Measurements from ENCODE around the gene GSS.

The GSS gene

DNA sequence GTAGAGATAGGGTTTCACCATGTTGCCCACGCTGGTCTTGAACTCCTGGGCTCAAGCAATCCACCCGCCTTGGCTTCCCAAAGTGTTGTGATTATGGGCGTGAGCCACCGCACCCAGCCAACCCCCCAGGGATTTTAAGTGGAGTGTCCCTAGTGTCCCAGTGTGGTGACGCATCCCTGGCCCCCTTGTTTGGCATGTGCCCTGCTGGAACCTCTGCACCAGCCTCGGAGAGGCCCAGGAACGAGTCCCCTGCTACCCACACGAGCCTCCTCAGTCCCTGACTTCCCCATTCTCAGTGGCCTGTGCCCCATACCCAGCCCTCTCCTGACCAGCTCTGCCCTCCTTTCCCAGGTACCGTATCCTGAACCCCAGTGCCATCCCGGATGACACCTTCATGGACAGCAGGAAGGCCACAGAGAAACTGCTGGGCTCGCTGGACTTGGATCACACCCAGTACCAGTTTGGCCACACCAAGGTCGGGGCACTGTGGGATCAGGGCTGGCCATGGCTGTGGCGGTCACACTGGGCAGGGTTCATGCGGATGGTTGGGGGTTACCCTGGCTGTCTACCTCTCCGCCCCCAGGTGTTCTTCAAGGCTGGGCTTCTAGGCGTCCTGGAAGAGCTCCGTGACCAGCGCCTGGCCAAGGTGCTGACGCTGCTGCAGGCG, 37.3 kb upstream of the GSS start:
- no peak for DNase-seq

DNA sequence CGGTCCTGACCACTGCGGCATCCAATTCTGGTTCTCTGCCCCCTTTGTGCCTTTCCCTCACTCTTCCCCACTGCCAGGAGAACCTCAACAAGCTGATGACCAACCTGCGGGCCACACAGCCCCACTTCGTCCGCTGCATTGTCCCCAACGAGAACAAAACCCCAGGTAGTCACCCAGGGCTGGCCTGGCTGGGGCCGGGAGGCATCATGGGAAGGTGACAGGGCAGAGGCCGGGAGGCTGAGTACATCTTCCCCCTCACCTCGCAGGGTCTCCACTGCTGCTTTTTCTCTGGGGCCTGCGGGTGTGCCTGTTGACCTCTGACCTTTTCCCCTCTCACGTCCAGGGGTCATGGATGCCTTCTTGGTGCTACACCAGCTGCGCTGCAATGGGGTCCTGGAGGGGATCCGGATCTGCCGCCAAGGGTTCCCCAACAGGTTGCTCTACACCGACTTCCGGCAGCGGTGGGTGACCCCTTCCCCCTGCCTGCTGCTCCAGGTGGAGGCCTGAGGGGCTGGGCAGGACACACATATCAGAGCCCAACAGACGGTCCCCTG, 35.1 kb upstream of the GSS start:
- no peak for DNase-seq

DNA sequence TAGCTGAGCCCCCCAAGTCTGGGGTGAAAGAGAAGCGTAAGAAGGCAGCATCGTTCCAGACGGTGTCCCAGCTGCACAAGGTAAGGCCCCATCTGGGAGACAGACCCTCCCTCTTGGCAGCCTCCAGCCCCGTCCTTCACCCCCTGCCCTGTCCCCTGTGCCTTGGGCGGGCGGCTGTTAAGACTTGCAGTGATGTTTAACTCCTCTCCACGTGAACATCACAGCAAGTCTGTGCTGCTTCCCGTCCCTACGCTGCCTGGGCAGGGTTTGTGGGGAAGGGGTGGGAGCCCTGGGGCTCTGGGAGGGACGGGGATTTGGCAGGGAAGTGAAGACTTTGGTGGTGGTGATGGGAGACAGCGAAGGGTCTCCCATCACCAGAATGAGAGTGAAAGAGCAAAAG, 34.6 kb upstream of the GSS start:
- no peak for DNase-seq

DNA sequence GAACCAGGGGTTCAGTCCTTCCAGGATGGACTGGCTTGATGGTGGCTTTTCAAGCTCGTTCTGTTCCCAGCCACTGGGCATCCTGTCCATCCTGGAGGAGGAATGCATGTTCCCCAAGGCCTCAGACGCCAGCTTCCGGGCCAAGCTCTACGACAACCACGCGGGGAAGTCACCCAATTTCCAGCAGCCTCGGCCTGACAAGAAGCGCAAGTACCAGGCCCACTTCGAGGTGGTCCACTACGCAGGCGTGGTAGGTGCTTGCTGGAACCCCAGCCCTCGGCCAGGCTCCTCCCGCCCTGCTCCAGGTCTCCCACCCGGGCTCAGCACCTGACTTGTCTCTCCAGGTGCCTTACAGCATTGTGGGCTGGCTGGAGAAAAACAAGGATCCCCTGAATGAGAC, 34.1 kb upstream of the GSS start:
- no peak for DNase-seq

DNA sequence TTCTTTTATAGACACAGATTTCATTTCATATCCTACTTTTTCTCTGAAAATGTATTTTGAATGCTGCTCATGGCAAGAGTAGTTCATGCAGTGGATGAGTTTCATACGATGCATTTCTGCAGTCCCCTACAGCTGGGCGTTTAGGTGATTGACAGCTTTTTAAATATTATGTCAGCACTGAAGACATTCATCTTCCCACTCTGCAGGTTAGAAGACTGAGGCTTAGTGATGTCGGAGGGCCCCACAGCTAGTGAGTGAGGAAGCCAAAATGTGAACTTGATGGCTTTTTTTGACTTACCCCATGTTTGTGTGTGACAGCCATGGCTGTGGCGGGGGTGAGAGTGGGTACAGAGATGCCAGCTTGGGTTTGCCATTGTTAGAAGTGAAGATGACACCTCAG, 33.5 kb upstream of the GSS start:
- DNase-seq, result no peak

DNA sequence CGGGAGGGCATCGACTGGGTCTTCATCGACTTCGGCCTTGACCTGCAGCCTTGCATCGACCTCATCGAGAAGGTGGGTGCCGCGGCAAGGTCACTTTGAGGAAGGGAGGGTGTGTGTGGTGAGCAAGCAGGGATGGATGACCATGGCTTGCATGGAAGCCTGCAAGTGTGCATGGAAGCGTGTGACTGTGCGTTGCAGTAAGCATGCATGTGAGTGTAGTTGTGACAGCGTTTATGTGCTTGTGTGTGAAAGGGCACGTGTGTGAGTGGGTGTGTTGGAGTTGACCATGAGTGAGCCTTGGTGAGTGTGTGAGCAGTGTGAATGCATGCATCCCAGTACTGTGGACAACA, 32.6 kb upstream of the GSS start:
- no peak for DNase-seq

DNA sequence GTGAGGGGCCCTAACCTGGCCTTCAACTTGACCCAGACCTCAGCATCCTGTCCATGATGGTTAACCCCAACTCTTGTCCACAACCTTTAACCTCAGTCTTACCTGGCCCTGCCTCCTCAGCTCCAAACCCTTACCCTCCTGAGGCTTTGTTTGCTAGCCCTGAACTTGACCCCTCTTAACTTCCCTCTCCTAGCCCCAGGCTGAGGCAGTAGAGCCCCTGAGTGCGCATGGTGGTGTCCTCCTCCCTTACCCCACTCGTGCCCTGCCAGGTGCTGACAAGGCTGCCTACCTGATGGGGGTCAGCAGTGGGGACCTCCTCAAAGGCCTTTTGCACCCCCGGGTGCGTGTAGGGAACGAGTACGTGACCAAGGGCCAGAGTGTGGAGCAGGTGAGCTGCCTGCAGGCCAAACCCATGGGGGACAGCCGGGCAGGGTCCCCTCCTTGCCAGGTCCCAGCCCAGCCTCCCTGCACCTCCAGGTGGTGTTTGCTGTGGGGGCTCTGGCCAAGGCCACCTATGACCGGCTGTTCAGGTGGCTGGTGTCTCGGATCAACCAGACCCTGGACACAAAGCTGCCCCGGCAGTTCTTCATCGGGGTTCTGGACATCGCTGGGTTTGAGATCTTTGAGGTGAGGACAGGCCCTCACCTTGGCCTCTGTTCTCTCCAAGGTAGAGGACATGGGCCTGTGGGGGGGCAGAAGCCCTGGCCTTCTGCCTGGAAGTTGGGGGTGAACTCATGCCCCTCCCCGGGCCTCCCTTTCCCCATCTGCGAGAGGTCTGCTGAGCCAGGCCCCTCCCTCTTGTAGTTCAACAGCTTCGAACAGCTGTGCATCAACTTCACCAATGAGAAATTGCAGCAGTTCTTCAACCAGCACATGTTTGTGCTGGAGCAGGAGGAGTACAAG, 31.9 kb upstream of the GSS start:
- DNase-seq, result no peak

DNA sequence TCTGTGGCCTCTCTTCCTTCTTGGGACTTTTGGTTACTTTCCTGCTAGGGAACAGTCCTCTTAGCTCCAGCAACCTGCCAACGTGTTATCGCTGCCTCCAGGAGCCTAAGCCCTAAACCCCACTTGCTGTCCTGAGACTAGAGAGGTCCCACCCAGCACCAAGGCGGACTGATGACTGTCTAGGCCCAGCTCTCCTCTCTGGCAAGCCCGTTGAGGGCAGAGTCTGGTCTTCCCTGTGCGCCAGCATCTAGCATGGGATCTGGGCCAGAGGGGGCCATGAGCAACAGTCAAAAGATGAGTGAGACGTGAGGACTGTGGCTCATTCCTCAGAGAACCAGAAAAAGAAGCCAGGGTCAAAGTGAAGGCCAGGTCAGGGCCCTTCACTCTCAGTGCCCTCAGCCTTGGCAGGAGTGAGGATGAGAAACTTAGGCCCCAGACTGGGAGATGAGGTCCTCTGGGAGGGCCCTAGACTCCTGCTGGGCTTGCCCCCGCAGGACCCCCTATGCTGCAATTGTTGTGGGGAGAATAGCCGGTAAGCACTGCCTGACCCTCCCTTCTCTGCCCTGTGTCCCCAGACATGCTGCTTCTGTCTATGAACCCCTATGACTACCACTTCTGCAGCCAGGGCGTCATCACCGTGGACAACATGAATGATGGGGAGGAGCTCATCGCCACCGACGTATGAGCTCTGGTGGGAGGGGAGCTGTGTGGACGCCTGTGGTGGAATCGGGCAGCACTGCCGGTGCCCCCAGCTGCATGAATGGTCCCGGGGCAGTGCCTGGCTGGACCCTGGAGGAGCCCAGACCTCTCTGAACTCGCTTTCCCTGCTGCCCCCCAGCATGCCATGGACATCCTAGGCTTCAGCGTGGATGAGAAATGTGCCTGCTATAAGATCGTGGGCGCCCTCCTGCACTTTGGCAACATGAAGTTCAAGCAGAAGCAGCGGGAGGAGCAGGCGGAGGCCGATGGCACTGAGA, 31.0 kb upstream of the GSS start:
- no peak for DNase-seq

DNA sequence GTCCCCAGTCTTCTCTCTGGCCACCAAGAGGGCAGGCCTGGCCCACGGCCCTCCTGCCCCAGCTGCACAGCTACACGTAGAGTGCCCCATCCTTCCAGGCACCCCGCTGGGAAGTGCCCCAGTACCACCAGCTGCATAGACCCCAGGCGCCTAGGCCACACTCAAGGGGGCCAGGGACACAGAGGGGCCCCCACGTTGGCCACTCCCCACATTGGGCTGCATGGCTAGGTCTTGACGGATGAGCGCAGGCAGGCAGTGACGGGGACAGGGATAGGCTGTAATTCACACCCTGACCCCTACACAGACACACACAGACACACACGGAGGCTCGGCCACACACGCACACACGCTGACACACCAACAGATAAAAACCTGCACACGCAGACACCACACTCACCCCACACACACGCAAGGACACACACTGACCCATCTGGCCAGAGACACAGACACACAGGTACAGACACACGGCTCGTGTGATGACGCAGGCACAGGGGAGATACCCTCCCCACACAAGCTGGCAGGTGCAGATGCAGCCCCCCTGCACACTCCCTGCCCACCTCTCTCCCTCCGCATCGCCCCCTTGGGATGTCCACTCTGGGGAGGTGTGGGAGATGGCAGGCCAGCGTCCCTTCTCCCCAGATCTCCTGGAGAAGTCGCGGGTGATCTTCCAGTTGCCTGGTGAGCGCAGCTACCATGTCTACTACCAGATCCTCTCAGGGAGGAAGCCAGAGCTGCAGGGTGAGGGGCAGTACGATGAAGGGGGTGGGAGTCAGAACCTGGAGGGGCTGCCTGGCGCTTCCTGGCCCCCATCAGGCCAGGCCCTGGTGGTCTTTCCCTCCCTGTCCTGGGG, 30.1 kb upstream of the GSS start:
- DNase-seq, result no peak

DNA sequence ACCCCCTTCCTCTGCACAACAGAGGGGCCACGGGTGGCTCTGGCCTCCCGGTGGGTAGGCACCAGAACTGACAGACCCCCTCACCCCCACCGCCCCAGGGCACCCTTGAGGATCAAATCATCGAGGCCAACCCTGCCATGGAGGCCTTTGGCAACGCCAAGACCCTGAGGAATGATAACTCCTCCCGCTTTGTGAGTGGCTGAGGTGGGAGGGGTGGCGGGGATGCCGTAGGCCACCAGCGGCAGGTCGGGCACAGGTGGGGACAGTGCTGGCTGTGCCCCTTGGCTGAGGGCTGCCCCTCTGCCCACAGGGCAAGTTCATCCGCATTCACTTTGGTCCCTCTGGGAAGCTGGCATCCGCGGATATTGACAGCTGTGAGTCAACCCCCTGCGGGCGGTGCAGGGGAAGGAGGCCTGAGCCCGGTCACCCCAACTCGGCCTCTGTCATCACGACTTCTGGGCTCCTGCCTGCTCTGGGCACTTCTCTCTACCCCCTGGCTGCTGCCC, 29.2 kb upstream of the GSS start:
- DNase-seq, result no peak

DNA sequence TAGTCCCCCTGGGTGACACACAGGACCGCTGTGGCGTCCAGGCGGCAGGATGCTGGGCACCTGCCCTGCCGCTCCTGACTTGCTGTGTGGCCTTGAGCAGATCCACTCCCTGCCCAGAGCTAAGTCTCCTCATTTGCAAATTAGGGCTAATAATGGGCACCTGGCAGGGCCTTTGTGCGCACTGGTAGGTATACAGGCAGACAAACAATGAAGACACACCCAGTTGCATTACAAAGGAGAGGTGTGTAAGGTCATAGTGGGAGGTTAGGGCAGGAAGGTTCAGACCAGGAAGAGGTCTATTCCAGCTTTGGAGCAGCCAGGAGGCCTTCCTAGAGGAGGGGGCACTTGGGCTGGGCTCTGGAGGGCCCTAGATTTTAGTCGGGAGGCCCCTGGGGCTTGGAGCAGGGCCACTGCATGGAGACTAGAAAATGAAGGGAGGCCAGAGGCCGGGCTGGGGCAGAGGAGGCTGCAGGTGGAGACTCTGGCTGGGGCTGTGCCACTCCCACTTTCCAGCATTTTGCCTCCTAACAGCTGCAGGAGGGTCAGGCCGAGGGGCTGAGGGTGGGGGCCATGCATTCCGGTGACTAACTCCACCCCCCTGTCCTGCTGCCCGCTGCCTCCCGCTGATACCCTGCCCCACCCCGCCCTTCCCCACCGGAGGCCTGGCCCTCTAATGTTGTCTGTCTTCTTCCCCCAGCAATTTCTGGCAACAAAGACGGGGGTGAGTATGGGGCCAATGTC, 28.6 kb upstream of the GSS start:
- DNase-seq, result peak; percentile 57

DNA sequence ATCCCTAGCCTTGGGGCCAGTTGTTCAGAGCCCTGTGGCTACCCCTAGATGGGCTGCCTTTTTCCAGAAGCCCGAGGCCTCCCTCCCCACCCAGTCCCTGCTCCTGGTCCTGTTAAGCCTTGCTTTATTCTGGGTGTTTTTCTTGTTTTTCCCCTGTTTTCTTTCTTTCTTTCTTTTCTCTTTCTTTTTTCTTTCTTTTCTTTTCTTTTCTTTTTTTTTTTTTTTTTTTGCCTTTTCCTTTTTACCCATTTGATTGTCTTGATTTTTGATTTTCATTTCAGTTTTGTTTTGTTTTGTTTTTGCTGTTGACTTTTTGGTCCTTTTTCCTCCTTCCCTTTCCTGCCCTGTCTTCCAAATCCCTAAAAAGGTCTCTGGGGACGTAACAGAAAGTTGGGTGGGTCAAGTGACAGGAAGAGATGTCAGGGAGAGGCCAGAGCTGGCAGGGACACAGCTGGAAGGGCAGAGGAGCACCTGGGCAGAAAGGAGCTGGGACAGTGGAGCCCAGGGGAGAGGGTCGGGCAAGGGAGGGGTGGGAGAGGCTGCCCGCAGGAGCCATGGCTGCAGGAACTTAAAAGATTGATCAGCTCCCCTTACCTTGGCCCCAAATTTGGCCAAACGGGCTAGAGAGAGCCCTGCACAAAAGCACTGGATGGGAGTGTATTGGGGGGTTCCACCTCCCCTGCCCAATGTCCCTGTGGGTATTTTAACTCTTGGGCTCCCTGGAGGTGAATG, 27.6 kb upstream of the GSS start:
- no peak for DNase-seq

DNA sequence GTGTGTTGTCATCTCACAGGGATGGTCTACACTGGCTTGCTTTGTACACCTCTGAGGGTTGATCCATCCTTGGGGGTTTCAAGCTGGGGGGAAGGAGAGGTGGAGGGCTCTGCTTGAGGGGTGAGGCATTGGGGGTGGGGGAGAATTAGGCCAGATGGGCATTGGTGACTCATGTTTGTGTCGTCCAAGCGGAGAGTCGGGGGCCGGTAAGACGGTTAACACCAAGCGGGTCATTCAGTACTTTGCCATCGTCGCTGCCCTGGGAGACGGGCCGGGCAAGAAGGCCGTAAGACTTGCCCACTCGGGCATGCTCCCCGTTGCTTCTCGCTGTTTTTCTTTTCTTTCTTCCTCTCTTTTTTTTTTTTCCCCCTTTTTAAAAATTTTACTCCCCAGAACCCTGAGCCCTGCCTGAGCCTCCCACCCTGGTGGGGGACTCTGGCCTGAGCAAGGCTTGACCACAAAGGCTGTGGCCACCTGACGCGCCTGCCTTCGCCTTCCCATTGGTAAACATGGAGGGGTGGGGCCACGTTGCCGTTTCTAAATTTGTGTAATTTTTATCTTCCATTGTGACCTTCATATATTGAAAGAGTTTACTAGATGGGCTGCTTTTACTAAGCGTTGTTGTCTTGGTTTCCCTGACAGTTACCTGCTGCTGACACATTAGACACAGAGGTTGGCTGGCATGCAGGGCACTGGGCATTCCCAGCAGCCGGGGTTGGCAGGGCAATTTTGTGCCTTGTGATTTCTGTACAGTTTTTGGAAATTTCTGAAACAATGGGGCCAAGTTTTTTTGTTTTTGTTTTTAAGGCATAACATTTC, 26.9 kb upstream of the GSS start:
- no peak for DNase-seq

DNA sequence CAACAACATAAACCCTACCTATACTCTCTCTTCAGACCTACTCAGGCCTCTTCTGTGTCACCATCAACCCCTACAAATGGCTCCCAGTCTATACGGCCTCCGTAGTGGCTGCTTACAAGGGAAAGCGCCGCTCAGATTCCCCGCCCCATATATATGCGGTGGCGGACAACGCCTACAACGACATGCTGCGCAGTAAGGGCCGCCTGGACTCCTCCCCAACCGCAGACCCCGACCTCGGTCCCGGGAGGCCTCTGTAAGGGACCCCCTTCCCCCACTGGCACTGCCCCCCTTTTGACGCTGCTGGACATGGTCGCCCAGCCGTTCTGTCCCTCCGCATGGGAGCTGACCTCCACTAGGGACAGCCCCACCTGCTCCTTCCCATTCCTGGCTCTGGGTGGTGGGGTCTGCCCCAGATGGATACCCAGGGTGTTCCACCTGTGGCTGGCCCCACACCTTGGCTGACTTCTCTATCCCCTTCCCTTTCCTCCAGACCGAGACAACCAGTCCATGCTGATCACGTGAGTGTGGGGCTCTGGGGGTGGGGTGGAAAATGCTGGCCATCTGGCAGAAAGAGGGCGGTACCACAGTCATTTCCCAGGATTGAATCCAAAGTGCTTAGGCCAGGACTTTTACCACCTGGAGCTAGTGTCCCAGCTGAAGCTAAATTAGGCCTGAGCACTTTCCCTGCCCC, 25.1 kb upstream of the GSS start:
- DNase-seq, result no peak

DNA sequence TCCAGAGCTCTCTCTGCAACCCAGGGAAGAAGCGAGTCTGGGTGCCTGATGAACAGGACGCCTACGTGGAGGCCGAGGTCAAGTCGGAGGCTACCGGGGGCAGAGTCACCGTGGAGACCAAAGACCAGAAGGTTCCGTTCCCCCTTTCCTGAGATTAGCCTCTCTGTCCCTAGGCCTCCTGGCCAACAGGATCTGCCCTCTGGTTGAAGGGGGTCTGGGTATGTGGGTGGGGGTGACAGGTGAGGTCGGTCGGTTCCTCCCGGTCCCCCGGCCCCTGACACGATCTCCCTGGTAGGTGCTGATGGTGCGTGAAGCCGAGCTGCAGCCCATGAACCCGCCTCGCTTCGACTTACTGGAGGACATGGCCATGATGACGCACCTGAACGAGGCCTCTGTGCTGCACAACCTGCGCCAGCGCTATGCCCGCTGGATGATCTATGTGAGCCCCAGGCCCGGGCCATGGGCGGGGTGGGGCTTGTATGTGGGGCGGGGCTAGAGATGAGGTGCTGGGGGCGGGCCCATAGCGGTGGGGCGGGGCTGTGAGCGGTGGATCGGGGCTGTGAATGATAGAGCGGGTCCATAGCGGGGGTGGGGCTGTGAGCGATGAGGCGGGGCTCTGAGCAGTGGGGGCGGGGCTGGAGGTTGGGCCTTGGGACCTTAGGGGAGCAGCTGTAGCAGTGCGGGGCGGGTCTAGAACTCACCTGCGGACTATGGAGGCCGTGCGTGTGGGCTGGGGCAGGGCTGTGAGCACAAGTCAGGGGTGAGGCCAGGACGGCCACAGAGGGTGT, 24.0 kb upstream of the GSS start:
- DNase-seq, result no peak

DNA sequence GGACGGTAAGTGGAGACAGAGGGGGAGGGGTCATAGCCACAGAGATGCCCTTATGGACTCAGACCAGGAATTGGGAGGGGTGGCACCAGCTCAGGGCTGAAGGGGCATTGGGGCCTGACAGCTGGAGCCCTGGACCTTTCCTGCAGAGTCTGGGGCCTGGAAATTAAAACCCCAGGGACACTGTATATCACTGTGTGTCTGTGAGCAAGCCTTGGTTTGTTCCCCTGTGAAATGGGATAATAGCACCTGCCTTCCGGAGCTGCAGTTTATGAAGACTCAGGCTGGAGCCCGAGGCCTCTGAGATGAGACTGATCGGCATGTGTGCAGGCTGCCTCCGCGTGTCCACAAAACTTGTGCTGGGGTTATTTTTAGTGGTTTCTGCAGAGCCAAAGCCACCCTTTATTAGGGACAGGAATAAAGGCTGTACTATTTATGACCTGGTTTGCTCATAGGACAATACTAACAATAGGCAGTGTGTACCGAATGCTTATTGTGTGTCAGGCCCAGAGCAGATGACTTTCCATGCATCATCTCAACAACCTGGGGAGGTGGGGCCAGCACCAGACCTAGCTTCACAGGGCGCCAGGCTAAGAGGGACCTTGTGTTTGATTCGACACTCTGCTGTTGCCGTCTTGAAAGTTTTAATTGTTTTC, 22.6 kb upstream of the GSS start:
- no peak for DNase-seq

DNA sequence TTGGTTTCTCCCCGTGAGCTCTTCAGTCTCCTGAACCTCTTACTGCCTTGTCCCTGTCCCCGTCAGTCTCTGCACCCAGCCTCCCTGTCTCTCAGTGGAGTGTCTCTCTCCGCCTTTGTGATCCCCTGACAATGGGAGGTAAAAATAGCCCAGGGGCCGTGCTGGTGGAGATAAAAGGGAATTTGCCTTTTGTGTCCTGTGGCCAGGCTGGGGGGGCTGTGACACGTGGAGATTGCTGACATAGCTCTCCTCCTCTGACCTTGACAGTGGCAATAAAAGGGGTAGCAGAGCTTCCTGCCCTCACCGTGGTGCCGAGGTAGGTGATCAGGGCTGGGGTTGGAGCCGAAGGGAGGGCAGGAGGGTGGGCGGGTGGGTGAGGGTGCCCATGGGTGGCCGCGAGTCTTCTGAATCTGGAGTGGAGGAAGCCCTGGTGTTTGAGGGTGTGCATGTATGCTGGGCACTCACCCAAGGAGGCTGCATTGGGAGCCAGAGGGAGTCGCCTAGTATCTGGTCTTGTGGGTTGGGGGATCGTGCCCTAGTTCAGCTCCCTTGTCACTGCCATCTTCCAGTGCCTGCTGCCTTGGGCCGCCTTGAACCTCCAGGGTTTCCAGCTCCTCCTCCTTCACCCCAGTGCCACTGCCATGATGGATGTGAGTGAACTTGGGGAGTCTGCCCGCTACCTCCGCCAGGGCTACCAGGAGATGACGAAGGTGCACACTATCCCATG, 21.9 kb upstream of the GSS start:
- no peak for DNase-seq
